Spleen (tissue), 11 donors: ENCODE measurements around the gene ZNF473. TPM values are rescaled to one million over a fixed set of nuclear protein-coding genes. Genes with fewer than 3 reads are reported as not detected.

ENCODE experiments used
- DNase-seq: peaks from one replicate; pipeline ENCODE4 v3.0.0-alpha.2; 2020
- H3K27ac ChIP-seq, 8 donors: fragments of 200-600 bp; sonication (generic) in 7 of 8; 1 replicate in 4 of 8; 2 replicates in 4 of 8; pipeline versions ENCODE4 v1.5.0 to v1.8.0; 2016 to 2021; ENCODE audit warnings: inconsistent platforms in 4 of 8, mild to moderate bottlenecking in 4 of 8, moderate library complexity in 1 of 8
- H3K27me3 ChIP-seq, 7 donors: fragments of 200-600 bp; sonication (generic) in 6 of 7; replicated peaks in 1 of 7; 1 replicate in 4 of 7; 2 replicates in 3 of 7; pipeline versions ENCODE4 v1.5.0 to v1.8.0; 2016 to 2021; ENCODE audit warnings: inconsistent platforms in 3 of 7, mild to moderate bottlenecking in 1 of 7
- H3K36me3 ChIP-seq, 6 donors: fragments of 200-600 bp; sonication (generic) in 5 of 6; 1 replicate in 4 of 6; 2 replicates in 2 of 6; pipeline versions ENCODE4 v1.5.0 to v1.8.0; 2016 to 2021; ENCODE audit warnings: inconsistent platforms in 2 of 6
- H3K4me1 ChIP-seq, 6 donors: fragments of 200-600 bp; sonication (generic) in 5 of 6; 1 replicate in 3 of 6; 2 replicates in 3 of 6; pipeline versions ENCODE4 v1.5.0 to v1.8.0; 2016 to 2021; ENCODE audit warnings: inconsistent platforms in 3 of 6
- H3K4me3 ChIP-seq, 8 donors: fragments of 200-600 bp; sonication (generic) in 7 of 8; 1 replicate in 4 of 8; 2 replicates in 4 of 8; pipeline versions ENCODE4 v1.5.0 to v1.8.0; 2016 to 2021; ENCODE audit warnings: inconsistent platforms in 4 of 8, mild to moderate bottlenecking in 4 of 8, moderate library complexity in 2 of 8
- H3K9me3 ChIP-seq, 8 donors: fragments of 200-600 bp; sonication (generic) in 7 of 8; 1 replicate in 4 of 8; 2 replicates in 4 of 8; pipeline versions ENCODE4 v1.5.0 to v1.8.0; 2016 to 2021; ENCODE audit warnings: inconsistent platforms in 4 of 8
- CTCF ChIP-seq, 11 experiments: fragments of 200-600 bp in 7 of 11; fragments of 450-650 bp in 4 of 11; sonication (generic) in 4 of 11; IDR thresholded peaks in 8 of 11; conservative IDR thresholded peaks in 3 of 11; 1 replicate in 7 of 11; 2 replicates in 4 of 11; pipeline versions ENCODE4 v1.4.0 to v1.8.0; 2016 to 2021; ENCODE audit warnings: antibody characterized with exemption in 11 of 11, inconsistent platforms in 4 of 11, mild to moderate bottlenecking in 1 of 11
- POLR2A ChIP-seq, 3 donors: fragments of 450-650 bp; IDR thresholded peaks; one replicate each; pipeline ENCODE4 v1.5.1; 2017; ENCODE audit warnings: antibody characterized with exemption in 3 of 3, mild to moderate bottlenecking in 1 of 3
- POLR2AphosphoS5 ChIP-seq, 3 donors: sonication (generic); formaldehyde crosslinking; IDR thresholded peaks; one replicate each; pipeline ENCODE4 v1.5.1; 2017; ENCODE audit warnings: antibody characterized with exemption in 3 of 3
- WGBS, 5 donors: extraction: QIAGEN DNeasy Blood & Tissue Kit in 3 of 5; methylation state at CpG; one replicate each; pipeline versions ENCODE4 v1.1.5 to v1.1.7; 2013 to 2018; 5-methylcytosine and 5-hydroxymethylcytosine counted together
- intact Hi-C: fragments of 100-400 bp; cut with DNase I; formaldehyde crosslinking; loops from one replicate; pipeline ENCODE4 v1.15.0; 2023; ENCODE audit warnings: low total_unique reads
- polyA plus RNA-seq, 3 donors: library from polyadenylated mRNA; stranded (reverse); fragments of 200-250 nt; gene quantifications; one replicate each; pipeline ENCODE4 v1.2.1, GENCODE V29; 2013
- total RNA-seq, 7 donors: library from RNA; depleted of rRNA in 3 of 7; stranded (reverse); fragments of >200 nt in 3 of 7; fragmentation: NEBNext Ultra II Directional in 4 of 7; extraction: Animal tissue kit (Norgen Biotek cat#: 25700) in 4 of 7; gene quantifications; one replicate each; pipeline versions ENCODE4 v1.1.0 to v1.2.1, GENCODE V29; 2016 to 2021
- donor health status: healthy with polysubstance abuse.
- donor health status: DM: no; HTN: no; CAD: no; lungs with moderate emphysema.
- donor health status: DM: no; HTN: no; CAD: no.
- donor health status: Bipolar disorder and iron deficiency.
- donor health status: healthy.
- donor health status: DM: no; HTN: no; CAD: no.
- donor health status: DM: yes; HTN: yes; CAD: no.

ZNF473 gene
- total and polyA plus RNA-seq, 10 donors: 2.4 to 24.2 (median 17.0) TPM

DNA sequence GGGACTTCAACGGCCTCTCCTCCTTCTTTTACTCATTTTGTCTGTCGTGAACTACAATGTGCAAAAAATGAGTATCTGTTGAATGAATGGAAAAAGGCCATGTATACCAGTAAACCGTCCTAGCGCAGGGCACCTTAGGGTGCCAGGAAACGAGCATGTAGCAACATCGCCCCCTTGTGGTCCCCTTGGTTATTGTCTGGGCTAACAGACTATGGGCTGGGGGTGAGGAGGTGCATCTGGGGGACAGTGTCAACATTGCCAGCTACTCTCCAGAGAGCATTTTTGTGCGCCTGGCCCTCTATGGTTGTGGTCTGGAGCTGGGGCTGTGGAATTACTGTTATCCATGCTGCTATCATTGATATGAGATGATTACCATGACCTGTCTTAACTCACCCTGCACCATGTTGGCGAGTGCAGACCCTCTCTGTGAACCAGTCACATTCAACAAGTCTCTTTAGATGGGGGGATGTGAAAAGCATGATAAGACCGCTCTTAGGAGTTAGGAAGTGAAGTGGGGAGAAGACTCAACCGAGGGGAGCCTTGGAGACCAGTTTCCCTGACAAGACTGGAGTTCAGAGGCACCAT lies 42.1 kb upstream of the ZNF473 start:
- Histone ChIP-seq H3K27me3 (no peaks in the 10 kb centered on the region), H3K4me3 (no peak overlapping the region), H3K27ac (no peak overlapping the region), H3K36me3 (peaks cover 0 to 96% (median 46%) of the 10 kb centered on the region in 6 donors), H3K9me3 (no peaks in the 10 kb centered on the region), H3K4me1 (peaks cover 0 to 11% (median 2%) of the 10 kb centered on the region in 6 donors)
- DNase-seq: peak; percentile 87
- TF ChIP-seq POLR2A (IDR thresholded peaks at IDR 0.05): no peak
- TF ChIP-seq CTCF (IDR thresholded peaks at IDR 0.05 in 8 of 11, conservative IDR thresholded peaks at IDR 0.05 in 3 of 11): peak; percentile 75 to 91 (median 87)
- peak in 1 of 3 donors; percentile 59 for TF ChIP-seq POLR2AphosphoS5 (IDR thresholded peaks at IDR 0.05)
- 43 to 62% (median 44%) methylated on average over 10 of the region's 10 CpGs for WGBS, 5 donors
- intact Hi-C loops: loop anchor here (5.0 kb wide), 1 partner anchor 46 kb away; no protein-coding TSS in a partner anchor

- intact Hi-C loops: loop anchor here (5.0 kb wide), 1 partner anchor 47 kb away; no protein-coding TSS in a partner anchor
- no peaks in the 10 kb centered on the region for H3K9me3 ChIP-seq
- TF ChIP-seq POLR2AphosphoS5 (IDR thresholded peaks at IDR 0.05) (no peak), CTCF (IDR thresholded peaks at IDR 0.05 in 8 of 11, conservative IDR thresholded peaks at IDR 0.05 in 3 of 11) (no peak), POLR2A (IDR thresholded peaks at IDR 0.05) (no peak)
- H3K27ac ChIP-seq: no peak overlapping the region
- H3K27me3 ChIP-seq: no peaks in the 10 kb centered on the region
- peaks cover 0 to 11% (median 2%) of the 10 kb centered on the region in 6 donors for H3K4me1 ChIP-seq
- no peak for DNase-seq
- H3K36me3 ChIP-seq: peaks cover 0 to 96% (median 48%) of the 10 kb centered on the region in 6 donors
- WGBS, 5 donors: 82 to 95% (median 91%) methylated on average over 11 of the region's 11 CpGs
- H3K4me3 ChIP-seq: no peak overlapping the region
Observed at GRCh38 chr19:49984491-49984890, 41.3 kb upstream of the ZNF473 start.

DNA sequence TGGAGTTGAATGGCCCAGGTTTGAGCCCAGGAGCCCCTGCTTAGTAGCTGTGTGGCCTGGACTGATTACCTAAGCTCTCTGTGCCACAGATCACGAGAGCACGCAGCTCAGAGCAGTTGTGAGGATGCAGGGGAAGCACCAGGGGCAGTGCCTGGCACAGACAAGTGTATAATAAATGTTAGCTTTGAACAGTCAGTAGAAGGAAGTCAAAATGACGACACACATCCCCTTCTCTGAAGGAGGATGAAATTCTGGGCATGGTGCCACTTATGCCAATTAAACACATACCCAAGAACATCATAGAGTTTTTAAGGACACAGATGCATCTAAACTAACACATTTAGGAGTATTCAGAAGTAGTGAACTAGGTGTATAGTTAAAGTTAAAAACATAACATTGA lies 39.9 kb upstream of the ZNF473 start:
- Histone ChIP-seq H3K9me3 (no peaks in the 10 kb centered on the region), H3K4me1 (peaks cover 0 to 11% (median 2%) of the 10 kb centered on the region in 6 donors), H3K27ac (no peak overlapping the region), H3K27me3 (no peaks in the 10 kb centered on the region), H3K36me3 (peaks cover 0 to 96% (median 61%) of the 10 kb centered on the region in 6 donors), H3K4me3 (no peak overlapping the region)
- 32 to 68% (median 52%) methylated on average over 3 of the region's 3 CpGs for WGBS, 5 donors
- TF ChIP-seq CTCF (IDR thresholded peaks at IDR 0.05 in 8 of 11, conservative IDR thresholded peaks at IDR 0.05 in 3 of 11): no peak
- no peak for TF ChIP-seq POLR2A (IDR thresholded peaks at IDR 0.05)
- TF ChIP-seq POLR2AphosphoS5 (IDR thresholded peaks at IDR 0.05): no peak
- intact Hi-C loops: no loop called here
- DNase-seq: no peak

DNA sequence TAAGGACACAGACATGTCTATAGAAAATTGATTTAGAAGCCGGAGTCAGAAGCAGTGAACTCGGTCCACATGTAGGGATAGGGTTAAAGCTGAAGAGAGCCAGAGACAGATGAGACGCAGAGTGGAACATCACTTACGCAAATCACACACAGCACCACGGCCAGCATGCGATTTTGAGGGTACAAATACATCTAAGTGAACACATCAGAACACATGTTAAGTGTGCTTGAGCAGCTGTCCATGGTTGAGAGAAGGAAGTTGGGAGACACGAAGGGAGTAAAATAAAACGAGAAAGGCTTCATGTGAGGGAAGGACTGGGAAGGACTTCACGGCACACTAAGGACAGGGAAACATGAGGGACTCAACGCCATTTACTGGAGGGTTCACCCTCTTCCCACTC lies 39.5 kb upstream of the ZNF473 start:
- 91 to 97% (median 94%) methylated on average over 10 of the region's 10 CpGs for WGBS, 5 donors

More for the DNA sequence above, 39.5 kb upstream of the ZNF473 start:
- H3K4me3 ChIP-seq: no peak overlapping the region
- no peaks in the 10 kb centered on the region for H3K9me3 ChIP-seq
- H3K27ac ChIP-seq: no peak overlapping the region
- DNase-seq: no peak
- no peak for TF ChIP-seq POLR2A (IDR thresholded peaks at IDR 0.05)
- TF ChIP-seq POLR2AphosphoS5 (IDR thresholded peaks at IDR 0.05): no peak
- TF ChIP-seq CTCF (IDR thresholded peaks at IDR 0.05 in 8 of 11, conservative IDR thresholded peaks at IDR 0.05 in 3 of 11): no peak
- H3K27me3 ChIP-seq: no peaks in the 10 kb centered on the region
- H3K4me1 ChIP-seq: peaks cover 0 to 11% (median 2%) of the 10 kb centered on the region in 6 donors
- H3K36me3 ChIP-seq: peaks cover 0 to 96% (median 62%) of the 10 kb centered on the region in 6 donors
- intact Hi-C loops: no loop called here
